ENCODE measurements around the gene MOB1B. TPM values are rescaled to one million over a fixed set of nuclear protein-coding genes. Genes with fewer than 3 reads are reported as not detected.

MOB1B gene
- total RNA-seq, 1 experiment from 2014 or later: 14.5 TPM

GRCh38 chr4:70994069-70994366 is 91.8 kb downstream of the MOB1B start:
- H3K4me1 ChIP-seq (replicated peaks; ENCODE audit: insufficient read depth): peaks cover 10% of the 10 kb centered on the region; the same call in 1 of the 2 replicates
- DNase-seq: no peak
- TF ChIP-seq CTCF (conservative IDR thresholded peaks at IDR 0.05) (no peak), EZH2 (IDR thresholded peaks at IDR 0.05; ENCODE audit: low read depth) (no peak)
- H2AFZ ChIP-seq: peak overlapping the region; percentile 95
- H3F3A ChIP-seq (ENCODE audit: insufficient read depth, low read depth): peaks cover 7% of the 10 kb centered on the region; the same call in 1 of the 2 replicates
- H3K4me3 ChIP-seq: peak overlapping the region; percentile 81
- no TSS peak for BruUV-seq (replicated peaks)
- ChIA-PET CTCF (interaction anchor here (0.6 to 2.5 kb wide), 2 partner anchors 16 to 155 kb away, joined by 4 to 16 read pairs; no protein-coding TSS in a partner anchor), POLR2A (ENCODE audit: unreplicated experiment) (interaction anchor here (0.5 to 0.7 kb wide), 2 partner anchors 56 to 290 kb away, joined by 7 to 11 read pairs; no protein-coding TSS in a partner anchor)
- no peaks in the 10 kb centered on the region for H3K9me3 ChIP-seq (ENCODE audit: insufficient read depth, low read depth)
- H3K79me2 ChIP-seq (ENCODE audit: low read depth): peaks cover 24% of the 10 kb centered on the region
- H4K20me1 ChIP-seq (ENCODE audit: insufficient read depth): no peaks in the 10 kb centered on the region
- peak overlapping the region; percentile 87 for H3K4me2 ChIP-seq
- no peaks in the 10 kb centered on the region for H3K27me3 ChIP-seq (ENCODE audit: insufficient read depth, low read depth)
- no peaks in the 10 kb centered on the region for H3K9me2 ChIP-seq (ENCODE audit: insufficient read depth)
- no peaks in the 10 kb centered on the region for H3K36me3 ChIP-seq (ENCODE audit: low read depth)
- intact Hi-C loops (cut with micrococcal nuclease; ENCODE audit: unreplicated experiment): loop anchor here (5.0 to 10.0 kb wide), 3 partner anchors 77 to 309 kb away; partner anchors contain the start of genes GRSF1 and UTP3
- peak overlapping the region; percentile 59; the same call in 1 of the 2 replicates for H3K27ac ChIP-seq

- intact Hi-C loops (cut with micrococcal nuclease; ENCODE audit: unreplicated experiment): loop anchor here (5.0 to 10.0 kb wide), 3 partner anchors 77 to 310 kb away; partner anchors contain the start of genes GRSF1 and UTP3
- no TSS peak for BruUV-seq (replicated peaks)
- CTCF ChIA-PET: interaction anchor here (2.5 kb wide), 1 partner anchor 15 kb away, joined by 16 read pairs; no protein-coding TSS in a partner anchor
Measured at GRCh38 chr4:70994387-70995099, 92.4 kb downstream of the MOB1B start.

GRCh38 chr4:70996018-70996360 is 93.8 kb downstream of the MOB1B start:
- Histone ChIP-seq H4K20me1 (ENCODE audit: insufficient read depth) (no peaks in the 10 kb centered on the region), H3K9me3 (ENCODE audit: insufficient read depth, low read depth) (no peaks in the 10 kb centered on the region), H3F3A (ENCODE audit: insufficient read depth, low read depth) (peaks cover 7% of the 10 kb centered on the region; the same call in 1 of the 2 replicates), H3K4me2 (no peak overlapping the region), H2AFZ (no peak overlapping the region), H3K27ac (no peak overlapping the region), H3K79me2 (ENCODE audit: low read depth) (peaks cover 24% of the 10 kb centered on the region), H3K4me3 (no peak overlapping the region), H3K4me1 (replicated peaks; ENCODE audit: insufficient read depth) (peaks cover 10% of the 10 kb centered on the region; the same call in 1 of the 2 replicates), H3K36me3 (ENCODE audit: low read depth) (no peaks in the 10 kb centered on the region), H3K9me2 (ENCODE audit: insufficient read depth) (no peaks in the 10 kb centered on the region), H3K27me3 (ENCODE audit: insufficient read depth, low read depth) (no peaks in the 10 kb centered on the region)
- TF ChIP-seq CTCF (conservative IDR thresholded peaks at IDR 0.05) (no peak), EZH2 (IDR thresholded peaks at IDR 0.05; ENCODE audit: low read depth) (no peak)
- BruUV-seq (replicated peaks): no TSS peak
- intact Hi-C loops (cut with micrococcal nuclease; ENCODE audit: unreplicated experiment): loop anchor here (10.0 kb wide), 1 partner anchor 311 kb away; the partner anchor contains the start of gene UTP3
- no peak for DNase-seq
- ChIA-PET POLR2A (ENCODE audit: unreplicated experiment) (no interaction called here), CTCF (no interaction called here)

More at GRCh38 chr4:70994387-70995099, 92.4 kb downstream of the MOB1B start:
- Histone ChIP-seq H3K9me3 (ENCODE audit: insufficient read depth, low read depth) (no peaks in the 10 kb centered on the region), H3F3A (ENCODE audit: insufficient read depth, low read depth) (peaks cover 7% of the 10 kb centered on the region; the same call in 1 of the 2 replicates), H3K79me2 (ENCODE audit: low read depth) (peaks cover 24% of the 10 kb centered on the region), H2AFZ (peak overlapping the region; percentile 95), H3K4me3 (peak overlapping the region; percentile 81), H3K27me3 (ENCODE audit: insufficient read depth, low read depth) (no peaks in the 10 kb centered on the region), H3K27ac (no peak overlapping the region), H3K9me2 (ENCODE audit: insufficient read depth) (no peaks in the 10 kb centered on the region), H4K20me1 (ENCODE audit: insufficient read depth) (no peaks in the 10 kb centered on the region), H3K36me3 (ENCODE audit: low read depth) (no peaks in the 10 kb centered on the region), H3K4me1 (replicated peaks; ENCODE audit: insufficient read depth) (peaks cover 10% of the 10 kb centered on the region; the same call in 1 of the 2 replicates), H3K4me2 (peak overlapping the region; percentile 87)
- POLR2A ChIA-PET (ENCODE audit: unreplicated experiment): no interaction called here
- no peak for TF ChIP-seq EZH2 (IDR thresholded peaks at IDR 0.05; ENCODE audit: low read depth)
- no peak for TF ChIP-seq CTCF (conservative IDR thresholded peaks at IDR 0.05)
- no peak for DNase-seq
